ENCODE measurements around the gene ARSG.

DNA sequence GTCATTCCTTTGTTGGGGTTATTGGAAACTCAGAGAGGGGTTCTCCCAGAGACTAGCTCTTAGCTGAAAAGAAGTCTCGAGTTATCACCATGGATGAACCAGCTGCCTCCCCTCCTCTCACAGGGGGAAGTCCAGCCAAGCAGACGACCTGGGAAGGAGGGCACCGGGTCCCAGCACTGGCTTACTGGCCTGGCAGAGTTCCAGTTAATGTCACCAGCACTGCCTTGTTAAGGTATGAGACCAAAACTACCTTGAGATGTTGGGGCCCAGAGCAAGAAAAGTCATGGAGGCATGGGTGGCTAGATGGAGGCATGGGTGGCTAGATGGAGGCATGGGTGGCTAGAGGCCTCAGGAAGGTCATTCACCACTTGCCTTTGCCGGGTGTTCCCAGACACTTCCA lies 93.6 kb downstream of the ARSG start:
- TF ChIP-seq POLR2A (IDR thresholded peaks at IDR 0.05), result no peak
- TF ChIP-seq, protein P1, sequence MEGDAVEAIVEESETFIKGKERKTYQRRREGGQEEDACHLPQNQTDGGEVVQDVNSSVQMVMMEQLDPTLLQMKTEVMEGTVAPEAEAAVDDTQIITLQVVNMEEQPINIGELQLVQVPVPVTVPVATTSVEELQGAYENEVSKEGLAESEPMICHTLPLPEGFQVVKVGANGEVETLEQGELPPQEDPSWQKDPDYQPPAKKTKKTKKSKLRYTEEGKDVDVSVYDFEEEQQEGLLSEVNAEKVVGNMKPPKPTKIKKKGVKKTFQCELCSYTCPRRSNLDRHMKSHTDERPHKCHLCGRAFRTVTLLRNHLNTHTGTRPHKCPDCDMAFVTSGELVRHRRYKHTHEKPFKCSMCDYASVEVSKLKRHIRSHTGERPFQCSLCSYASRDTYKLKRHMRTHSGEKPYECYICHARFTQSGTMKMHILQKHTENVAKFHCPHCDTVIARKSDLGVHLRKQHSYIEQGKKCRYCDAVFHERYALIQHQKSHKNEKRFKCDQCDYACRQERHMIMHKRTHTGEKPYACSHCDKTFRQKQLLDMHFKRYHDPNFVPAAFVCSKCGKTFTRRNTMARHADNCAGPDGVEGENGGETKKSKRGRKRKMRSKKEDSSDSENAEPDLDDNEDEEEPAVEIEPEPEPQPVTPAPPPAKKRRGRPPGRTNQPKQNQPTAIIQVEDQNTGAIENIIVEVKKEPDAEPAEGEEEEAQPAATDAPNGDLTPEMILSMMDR (IDR thresholded peaks at IDR 0.05), result no peak
